Measurements from ENCODE around the gene FUT8.

GRCh38 chr14:65472189-65472588 lies 59.7 kb downstream of the FUT8 start:
- TF ChIP-seq CTCF (IDR thresholded peaks at IDR 0.05; ENCODE audit: poor library complexity) (no peak), EZH2 (IDR thresholded peaks at IDR 0.05; ENCODE audit: borderline replicate concordance) (no peak), EZH2phosphoT487 (IDR thresholded peaks at IDR 0.05; ENCODE audit: low read depth, severe bottlenecking, unreplicated experiment) (no peak)

Measured in hepatocyte (in vitro differentiated cells).